ENCODE data around the gene GRK4. TPM values are rescaled to one million over a fixed set of nuclear protein-coding genes. Genes with fewer than 3 reads are reported as not detected.

GRK4 gene
- total and polyA plus RNA-seq, 2 of the 4 experiments (the other 2 are of a cell fraction) = 1.6 to 2.2 TPM

- no peak overlapping the region for H2BK20ac ChIP-seq (ENCODE audit: low read depth, low read length)
- in situ Hi-C loops (cut with MboI; ENCODE audit: low sequenced_read_pairs) = loop anchor here (25.0 kb wide), 1 partner anchor 284 kb away; the partner anchor contains the start of gene TNIP2
- H4K5ac ChIP-seq (ENCODE audit: low read depth, low read length) = no peak overlapping the region
- DNase-seq = no peak
- H3K4me1 ChIP-seq (ENCODE audit: control insufficient read depth, insufficient read depth, low read length) = peaks cover 2% of the 10 kb centered on the region; the same call in 1 of the 2 replicates
- no peak overlapping the region for H3K27ac ChIP-seq (ENCODE audit: insufficient read depth, low read length)
- H2AFZ ChIP-seq (replicated peaks; ENCODE audit: low read length, poor library complexity) = no peak overlapping the region
- ATAC-seq (ENCODE audit: low read depth) = no peak
- ChIA-PET POLR2A (ENCODE audit: unreplicated experiment) (no interaction called here), CTCF (interaction anchor here (0.9 kb wide), 1 partner anchor 26 kb away, joined by 3 read pairs; no protein-coding TSS in a partner anchor)
- no peak overlapping the region for H3K4ac ChIP-seq (ENCODE audit: low read depth, low read length)
- peaks cover 5% of the 10 kb centered on the region for H3K27me3 ChIP-seq (ENCODE audit: control insufficient read depth, insufficient read depth, low read length)
- no peak overlapping the region for H2BK15ac ChIP-seq (ENCODE audit: low read depth, low read length)
- no peak overlapping the region for H3K14ac ChIP-seq (replicated peaks; ENCODE audit: low read depth, low read length)
- no peaks in the 10 kb centered on the region for H4K20me1 ChIP-seq (ENCODE audit: insufficient read depth, low read length)
- H3K4me3 ChIP-seq (ENCODE audit: insufficient read depth, low read depth, low read length) = no peak overlapping the region
- no TSS peak for BruUV-seq (replicated peaks)
- H3K56ac ChIP-seq (ENCODE audit: extremely low read depth, insufficient read depth, low read length) = no peak overlapping the region
- dilution Hi-C loops (cut with HindIII; ENCODE audit: low sequenced_read_pairs, unreplicated experiment) = no loop called here
- no peak overlapping the region for H2BK120ac ChIP-seq (ENCODE audit: low read depth, low read length)
- no peak overlapping the region for H4K8ac ChIP-seq (ENCODE audit: low read depth in 2 of 2, low read length in 2 of 2)
- H2AK9ac ChIP-seq (replicated peaks; ENCODE audit: low read depth, low read length, poor library complexity) = no peak overlapping the region
- H3K9me1 ChIP-seq (ENCODE audit: insufficient read depth, low read length) = no peaks in the 10 kb centered on the region
- no peak overlapping the region for H3K9ac ChIP-seq (ENCODE audit: low read depth, low read length)
- no peak overlapping the region for H3K4me2 ChIP-seq (ENCODE audit: low read depth, low read length)
- H3K23ac ChIP-seq (ENCODE audit: low read depth, low read length) = no peak overlapping the region
- no peak overlapping the region for H2BK5ac ChIP-seq (ENCODE audit: low read depth, low read length, poor library complexity, severe bottlenecking)
- H3K36me3 ChIP-seq (ENCODE audit: control insufficient read depth, insufficient read depth, low read length) = no peaks in the 10 kb centered on the region
- no peaks in the 10 kb centered on the region for H3K79me1 ChIP-seq (ENCODE audit: low read depth in 1 of 2, low read length in 2 of 2)
- H2AK5ac ChIP-seq (ENCODE audit: low read depth, low read length) = no peak overlapping the region
- TF ChIP-seq MAFK (IDR thresholded peaks at IDR 0.05; ENCODE audit: low read depth, low read length) = no peak
- no peak for TF ChIP-seq ELK1 (IDR thresholded peaks at IDR 0.05; ENCODE audit: borderline replicate concordance, low read depth, low read length)
- TF ChIP-seq SMC3 (IDR thresholded peaks at IDR 0.05; ENCODE audit: low read depth, low read length) = no peak
- TF ChIP-seq USF2 (IDR thresholded peaks at IDR 0.05; ENCODE audit: low read depth, low read length) = no peak
- no peak for TF ChIP-seq FOS (IDR thresholded peaks at IDR 0.05; ENCODE audit: low read depth, low read length)
- TF ChIP-seq MAZ (IDR thresholded peaks at IDR 0.05; ENCODE audit: borderline replicate concordance, low read depth, low read length) = no peak
- no peak for TF ChIP-seq RAD21 (IDR thresholded peaks at IDR 0.05; ENCODE audit: low read length)
- no peak for TF ChIP-seq CHD1 (IDR thresholded peaks at IDR 0.05; ENCODE audit: low read depth, low read length)
- WGBS, 2 experiments (ENCODE audit: extremely low coverage in 2 of 2, insufficient read length in 1 of 2) = 75% methylated on average over 6 of the region's 7 CpGs; no CpG with 5 or more reads in 1 of the 2 experiments
- H3K9me3 ChIP-seq (ENCODE audit: control insufficient read depth, insufficient read depth, low read length) = no peaks in the 10 kb centered on the region
- no peak overlapping the region for H4K91ac ChIP-seq (ENCODE audit: insufficient read depth, low read depth, low read length)
- no peak overlapping the region for H3K18ac ChIP-seq (ENCODE audit: low read depth, low read length)
- intact Hi-C loops (cut with micrococcal nuclease) = no loop called here
Observed at GRCh38 chr4:3046162-3046561, 82.8 kb downstream of the GRK4 start.
